NCI-H1417 treated with DMSO at 0.1 percent for 48 hours (cell line): ENCODE measurements around the gene PTPA.
A peak's percentile ranks its signal among the peaks of the same experiment; 100 is the strongest.
"Not testable (repeated sequence)": the region's sequence is repeated elsewhere in the genome, so short reads cannot be mapped to it uniquely, and the experiment has no call there.

Experiments used
- DNase-seq: peaks from one replicate; lab custom pipeline; 2025; lab: John Stamatoyannopoulos, UW

The PTPA gene

GRCh38 chr9:129177791-129178567, 66.8 kb downstream of the PTPA start, which contains the start of gene IER5L:
Gene IER5L (minus strand): TSS chr9:129178261. CDS start chr9:129178052, 209 bp downstream.
- peak; percentile 87 for DNase-seq

DNA sequence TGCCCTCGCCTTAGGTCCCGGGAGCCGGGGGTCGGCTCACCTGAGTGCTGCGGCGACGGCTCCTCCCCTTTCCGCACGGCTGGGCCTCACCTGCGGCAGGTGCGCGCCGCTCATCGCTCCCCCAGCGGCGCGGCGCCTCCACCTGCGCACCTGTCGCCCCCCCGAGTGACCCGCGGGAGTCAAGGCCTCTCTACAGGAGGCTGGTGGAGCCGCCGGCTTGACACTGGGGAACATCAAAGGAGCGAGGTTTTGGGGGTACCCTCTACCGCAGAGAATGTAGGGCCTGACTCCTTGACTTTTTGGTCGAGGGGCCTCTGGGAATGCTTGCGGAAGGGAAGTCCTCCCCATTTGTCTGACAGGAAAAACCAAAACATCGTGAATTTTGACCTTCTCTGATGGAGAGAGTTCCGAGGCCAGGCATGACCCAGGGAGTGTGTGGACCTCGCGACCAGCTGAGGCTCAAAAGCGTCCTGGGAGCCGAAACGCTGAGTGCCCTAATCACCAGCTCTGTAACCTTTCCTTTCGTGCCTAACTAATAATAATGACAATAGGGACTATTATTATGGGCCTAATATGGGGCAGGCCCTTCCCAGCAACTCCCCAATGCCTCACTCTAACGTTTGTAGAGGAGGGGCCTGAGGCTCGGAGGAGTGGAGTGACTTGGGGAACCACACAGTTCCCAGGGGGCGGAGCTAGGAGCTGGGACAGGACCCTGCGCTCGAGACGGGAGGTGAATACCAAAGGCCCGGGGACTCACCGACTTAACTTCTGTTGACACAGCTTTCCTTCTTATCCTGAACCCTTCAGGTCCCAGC, 67.6 kb downstream of the PTPA start:
- no peak for DNase-seq

DNA sequence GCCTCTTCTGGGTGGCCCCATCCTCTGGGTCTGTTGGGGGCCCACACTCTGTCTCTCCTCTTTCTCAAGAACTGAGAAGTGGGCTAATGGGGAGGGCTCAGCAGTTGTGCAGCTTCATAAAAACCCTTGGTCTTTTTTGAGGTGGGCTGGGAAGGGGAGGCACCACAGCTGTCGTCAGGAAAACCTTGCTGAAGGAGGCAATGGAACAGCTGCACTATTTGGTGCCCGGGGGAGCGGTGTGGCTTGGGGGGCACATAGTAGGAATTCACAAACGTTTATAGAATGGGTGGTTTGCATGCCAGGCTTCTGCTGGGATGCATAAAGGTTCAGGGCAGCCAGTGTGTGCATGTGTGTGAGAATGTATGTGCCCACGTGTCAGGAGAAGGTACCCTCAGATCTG, 70.0 kb downstream of the PTPA start:
- no peak for DNase-seq

- no peak for DNase-seq
Measured at GRCh38 chr9:129182122-129182521, 70.9 kb downstream of the PTPA start.

- no peak for DNase-seq
Measured at GRCh38 chr9:129182625-129183494, 71.6 kb downstream of the PTPA start.

DNA sequence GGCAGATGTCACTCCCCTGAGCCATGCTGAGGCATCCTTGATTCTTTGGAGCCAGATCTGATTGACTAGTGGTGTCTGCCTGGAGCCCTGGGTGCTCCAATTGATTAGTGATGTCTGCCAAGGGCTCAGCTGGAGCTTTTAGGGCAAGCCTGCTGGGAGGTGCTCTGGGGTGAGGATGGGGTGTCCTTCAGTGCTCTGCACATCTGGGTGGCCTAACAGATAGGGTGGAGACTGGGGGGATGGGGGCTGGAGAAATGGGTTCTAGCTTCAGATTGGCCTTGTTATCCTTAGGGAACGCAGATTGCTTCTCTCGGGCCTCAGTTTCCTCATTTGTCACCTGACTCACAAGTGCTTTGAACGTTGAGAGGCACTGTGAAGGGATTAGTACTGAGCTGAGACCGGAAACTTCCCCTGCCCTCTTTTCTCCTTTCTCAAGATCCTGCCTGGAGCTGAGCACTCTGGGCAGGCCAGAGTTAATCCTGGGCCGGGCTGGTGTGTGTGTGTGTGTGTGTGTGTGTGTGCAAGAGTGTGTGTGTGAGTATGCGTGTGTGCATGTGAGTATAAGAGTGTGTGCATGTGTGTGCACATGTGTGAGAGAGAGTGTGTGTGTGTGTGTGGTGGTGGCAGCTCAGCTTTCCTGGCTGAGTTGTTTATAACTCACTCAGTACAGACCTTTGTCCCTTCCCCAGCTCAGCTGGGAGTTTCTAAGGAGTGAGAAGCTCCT, 72.4 kb downstream of the PTPA start:
- DNase-seq, result no peak

- DNase-seq, result no peak
Measured at GRCh38 chr9:129184219-129184524, 73.0 kb downstream of the PTPA start.

GRCh38 chr9:129184596-129185122, 73.4 kb downstream of the PTPA start:
- DNase-seq, result no peak

DNA sequence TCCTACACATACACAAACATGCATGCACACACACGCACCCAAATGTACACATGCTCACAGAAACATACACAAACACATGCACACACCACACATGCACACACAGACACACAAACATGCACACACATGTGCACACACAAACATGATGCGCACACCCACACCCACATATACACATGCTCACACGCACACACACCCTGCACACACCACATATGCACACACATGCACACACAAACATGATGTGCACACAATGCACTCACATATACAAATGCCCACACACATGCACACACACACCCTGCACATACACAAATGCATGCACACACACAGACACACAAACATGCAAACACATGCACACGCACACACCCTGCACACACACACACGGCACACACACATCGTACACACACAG, 74.2 kb downstream of the PTPA start:
- no peak for DNase-seq

DNA sequence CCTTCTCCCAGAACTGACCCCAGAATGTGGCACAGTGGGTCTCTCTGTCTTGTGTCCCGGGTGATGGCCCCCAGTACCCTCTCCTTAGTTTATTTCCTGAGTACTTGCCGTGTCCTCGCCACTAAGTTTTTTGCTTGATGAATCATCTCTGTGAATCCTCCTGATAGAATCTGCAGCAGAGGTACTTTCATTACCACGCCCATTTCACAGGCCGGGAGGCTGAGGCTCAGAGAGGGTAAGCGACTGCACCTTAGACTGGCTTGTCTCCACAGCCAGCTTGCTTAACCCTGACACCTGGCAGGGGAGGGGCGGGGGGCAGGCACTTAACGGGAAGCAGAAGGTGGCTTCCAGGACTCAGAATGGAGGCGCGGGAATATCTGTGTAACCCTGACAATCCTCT, 74.8 kb downstream of the PTPA start:
- DNase-seq, result no peak

- no peak for DNase-seq
Measured at GRCh38 chr9:129187042-129187441, 75.8 kb downstream of the PTPA start.

DNA sequence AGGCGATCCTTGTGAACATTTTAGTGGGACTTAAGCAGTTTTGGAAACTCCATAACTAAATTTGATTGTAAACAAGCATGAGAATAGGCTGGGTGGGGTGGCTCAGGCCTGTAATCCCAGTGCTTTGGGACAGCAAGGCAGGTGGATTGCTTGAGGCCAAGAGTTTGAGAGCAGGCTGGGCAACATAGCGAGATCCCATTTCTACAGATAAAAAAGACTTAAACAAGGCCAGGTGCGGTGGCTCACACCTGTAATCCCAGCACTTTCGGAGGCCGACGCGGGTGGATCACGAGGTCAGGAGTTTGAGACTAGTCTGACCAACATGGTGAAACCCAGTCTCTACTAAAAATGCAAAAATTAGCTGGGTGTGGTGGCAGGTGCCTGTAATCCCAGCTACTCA, 78.8 kb downstream of the PTPA start:
- DNase-seq, result not testable (repeated sequence)

- no peak for DNase-seq
Measured at GRCh38 chr9:129191234-129191633, 80.0 kb downstream of the PTPA start.

- no peak for DNase-seq
Measured at GRCh38 chr9:129193655-129194054, 82.4 kb downstream of the PTPA start.

- no peak for DNase-seq
Measured at GRCh38 chr9:129194221-129194620, 83.0 kb downstream of the PTPA start.

- DNase-seq, result no peak
Measured at GRCh38 chr9:129195606-129196005, 84.4 kb downstream of the PTPA start.

DNA sequence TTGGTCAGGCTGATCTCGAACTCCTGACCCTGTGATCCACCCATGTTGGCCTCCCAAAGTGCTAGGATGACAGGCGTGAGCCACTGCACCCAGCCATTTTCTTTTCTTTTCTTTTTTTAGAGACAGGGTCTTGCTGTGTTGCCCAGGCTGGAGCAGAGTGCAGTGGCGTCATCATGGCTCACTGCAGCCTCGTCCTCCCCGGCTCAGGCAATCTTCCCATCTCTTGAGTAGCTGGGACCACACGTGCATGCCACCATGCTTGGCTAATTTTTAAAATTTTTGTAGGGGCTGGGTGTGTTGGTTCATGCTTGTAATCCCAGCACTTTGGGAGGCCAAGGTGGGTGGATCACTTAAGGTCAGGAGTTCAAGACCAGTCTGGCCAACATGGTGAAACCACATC, 85.8 kb downstream of the PTPA start:
- not testable (repeated sequence) for DNase-seq

DNA sequence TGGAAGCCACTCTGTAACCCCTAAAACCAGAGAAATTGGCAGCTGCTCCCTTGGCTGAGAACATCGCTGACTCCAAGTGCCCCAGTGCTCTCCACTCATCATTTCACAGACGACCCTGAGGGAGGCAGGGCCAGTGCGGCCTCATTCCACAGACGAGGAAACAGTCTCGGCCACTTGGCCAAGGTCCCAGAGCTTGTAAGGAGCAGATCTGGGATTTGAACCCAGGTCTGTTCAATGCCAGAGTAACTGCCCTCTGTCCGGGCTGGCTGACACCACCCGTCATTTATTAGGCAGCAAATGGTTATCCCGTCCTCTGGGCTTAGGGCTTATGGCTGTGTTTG, 86.7 kb downstream of the PTPA start:
- no peak for DNase-seq
